ENCODE measurements around the gene ERBIN.

ERBIN gene

GRCh38 chr5:65902104-65902503, 24.3 kb upstream of the ERBIN start:
- Histone ChIP-seq H3K18ac (ENCODE audit: low read length) (no peak overlapping the region), H3K36me3 (ENCODE audit: control insufficient read depth in 1 of 2, insufficient read depth in 2 of 2, low read length in 2 of 2) (no peaks in the 10 kb centered on the region), H3K9ac (ENCODE audit: low read length) (no peak overlapping the region), H3K79me1 (ENCODE audit: low read length) (no peaks in the 10 kb centered on the region), H2BK5ac (ENCODE audit: low read depth, low read length, poor library complexity) (no peak overlapping the region), H2AFZ (ENCODE audit: insufficient read depth, low read length, poor library complexity) (no peak overlapping the region), H2BK12ac (ENCODE audit: low read length) (no peak overlapping the region), H4K8ac (ENCODE audit: low read depth, low read length) (no peak overlapping the region), H4K91ac (ENCODE audit: low read depth, low read length) (no peak overlapping the region), H2BK120ac (ENCODE audit: insufficient read depth, low read length, poor library complexity) (no peak overlapping the region), H3K4me1 (ENCODE audit: control insufficient read depth in 1 of 2, insufficient read depth in 2 of 2, low read length in 2 of 2) (no peaks in the 10 kb centered on the region), H3K23ac (ENCODE audit: low read length) (no peak overlapping the region), H3K4me3 (ENCODE audit: low read depth, low read length) (no peak overlapping the region), H3K14ac (ENCODE audit: low read length) (no peak overlapping the region), H2AK5ac (ENCODE audit: low read length) (no peak overlapping the region), H3K79me2 (ENCODE audit: control insufficient read depth, insufficient read depth, low read length, poor library complexity) (no peaks in the 10 kb centered on the region), H4K12ac (ENCODE audit: low read depth, low read length) (no peak overlapping the region), H3K4me2 (ENCODE audit: low read length) (no peak overlapping the region), H3K27me3 (ENCODE audit: insufficient read depth, low read length) (no peaks in the 10 kb centered on the region), H3K27ac (ENCODE audit: low read depth, low read length) (no peak overlapping the region), H3K4ac (ENCODE audit: low read depth, low read length) (no peak overlapping the region), H3K9me3 (ENCODE audit: insufficient read depth, low read depth, low read length) (no peaks in the 10 kb centered on the region)
- no CpG with 5 or more reads among the region's 4 CpGs for WGBS (ENCODE audit: extremely low coverage, insufficient coverage, insufficient read length)
- no peak for DNase-seq

- no peak overlapping the region for H2BK120ac ChIP-seq (ENCODE audit: insufficient read depth, low read length, poor library complexity)
- H3K23ac ChIP-seq (ENCODE audit: low read length), result no peak overlapping the region
- no CpG with 5 or more reads among the region's 1 CpG for WGBS (ENCODE audit: extremely low coverage, insufficient coverage, insufficient read length)
- H4K8ac ChIP-seq (ENCODE audit: low read depth, low read length), result no peak overlapping the region
- no peaks in the 10 kb centered on the region for H3K36me3 ChIP-seq (ENCODE audit: control insufficient read depth in 1 of 2, insufficient read depth in 2 of 2, low read length in 2 of 2)
- no peaks in the 10 kb centered on the region for H3K4me1 ChIP-seq (ENCODE audit: control insufficient read depth in 1 of 2, insufficient read depth in 2 of 2, low read length in 2 of 2)
- no peak overlapping the region for H2BK12ac ChIP-seq (ENCODE audit: low read length)
- no peak overlapping the region for H2BK5ac ChIP-seq (ENCODE audit: low read depth, low read length, poor library complexity)
- no peak overlapping the region for H2AK5ac ChIP-seq (ENCODE audit: low read length)
- DNase-seq, result no peak
- no peaks in the 10 kb centered on the region for H3K79me2 ChIP-seq (ENCODE audit: control insufficient read depth, insufficient read depth, low read length, poor library complexity)
- H3K9me3 ChIP-seq (ENCODE audit: insufficient read depth, low read depth, low read length), result no peaks in the 10 kb centered on the region
- no peak overlapping the region for H4K91ac ChIP-seq (ENCODE audit: low read depth, low read length)
- H3K9ac ChIP-seq (ENCODE audit: low read length), result no peak overlapping the region
- no peak overlapping the region for H2AFZ ChIP-seq (ENCODE audit: insufficient read depth, low read length, poor library complexity)
- no peak overlapping the region for H3K14ac ChIP-seq (ENCODE audit: low read length)
- no peak overlapping the region for H3K4me3 ChIP-seq (ENCODE audit: low read depth, low read length)
- H3K27me3 ChIP-seq (ENCODE audit: insufficient read depth, low read length), result no peaks in the 10 kb centered on the region
- no peaks in the 10 kb centered on the region for H3K79me1 ChIP-seq (ENCODE audit: low read length)
- H3K4me2 ChIP-seq (ENCODE audit: low read length), result no peak overlapping the region
- no peak overlapping the region for H4K12ac ChIP-seq (ENCODE audit: low read depth, low read length)
- H3K18ac ChIP-seq (ENCODE audit: low read length), result no peak overlapping the region
- no peak overlapping the region for H3K27ac ChIP-seq (ENCODE audit: low read depth, low read length)
- no peak overlapping the region for H3K4ac ChIP-seq (ENCODE audit: low read depth, low read length)
Observed at GRCh38 chr5:65903581-65903980, 22.8 kb upstream of the ERBIN start.

GRCh38 chr5:65906256-65906655, 20.1 kb upstream of the ERBIN start:
- H3K18ac ChIP-seq (ENCODE audit: low read length), result no peak overlapping the region
- no peak overlapping the region for H2BK120ac ChIP-seq (ENCODE audit: insufficient read depth, low read length, poor library complexity)
- no peak overlapping the region for H4K12ac ChIP-seq (ENCODE audit: low read depth, low read length)
- H2AK5ac ChIP-seq (ENCODE audit: low read length), result no peak overlapping the region
- no peak overlapping the region for H2BK12ac ChIP-seq (ENCODE audit: low read length)
- no peak overlapping the region for H3K4ac ChIP-seq (ENCODE audit: low read depth, low read length)
- no peaks in the 10 kb centered on the region for H3K4me1 ChIP-seq (ENCODE audit: control insufficient read depth in 1 of 2, insufficient read depth in 2 of 2, low read length in 2 of 2)
- H3K23ac ChIP-seq (ENCODE audit: low read length), result no peak overlapping the region
- no peak overlapping the region for H4K8ac ChIP-seq (ENCODE audit: low read depth, low read length)
- no peak overlapping the region for H3K27ac ChIP-seq (ENCODE audit: low read depth, low read length)
- H4K91ac ChIP-seq (ENCODE audit: low read depth, low read length), result no peak overlapping the region
- H2AFZ ChIP-seq (ENCODE audit: insufficient read depth, low read length, poor library complexity), result no peak overlapping the region
- H3K36me3 ChIP-seq (ENCODE audit: control insufficient read depth in 1 of 2, insufficient read depth in 2 of 2, low read length in 2 of 2), result no peaks in the 10 kb centered on the region
- no peak overlapping the region for H2BK5ac ChIP-seq (ENCODE audit: low read depth, low read length, poor library complexity)
- no peak overlapping the region for H3K4me3 ChIP-seq (ENCODE audit: low read depth, low read length)
- H3K4me2 ChIP-seq (ENCODE audit: low read length), result no peak overlapping the region
- no peaks in the 10 kb centered on the region for H3K79me1 ChIP-seq (ENCODE audit: low read length)
- DNase-seq, result no peak
- no peaks in the 10 kb centered on the region for H3K9me3 ChIP-seq (ENCODE audit: insufficient read depth, low read depth, low read length)
- no peaks in the 10 kb centered on the region for H3K27me3 ChIP-seq (ENCODE audit: insufficient read depth, low read length)
- no peak overlapping the region for H3K14ac ChIP-seq (ENCODE audit: low read length)
- no peaks in the 10 kb centered on the region for H3K79me2 ChIP-seq (ENCODE audit: control insufficient read depth, insufficient read depth, low read length, poor library complexity)
- H3K9ac ChIP-seq (ENCODE audit: low read length), result no peak overlapping the region

GRCh38 chr5:65907135-65907534, 19.2 kb upstream of the ERBIN start:
- Histone ChIP-seq H3K23ac (ENCODE audit: low read length) (no peak overlapping the region), H2BK5ac (ENCODE audit: low read depth, low read length, poor library complexity) (no peak overlapping the region), H3K18ac (ENCODE audit: low read length) (no peak overlapping the region), H3K14ac (ENCODE audit: low read length) (no peak overlapping the region), H3K4ac (ENCODE audit: low read depth, low read length) (no peak overlapping the region), H3K9me3 (ENCODE audit: insufficient read depth, low read depth, low read length) (no peaks in the 10 kb centered on the region), H4K91ac (ENCODE audit: low read depth, low read length) (no peak overlapping the region), H3K4me2 (ENCODE audit: low read length) (no peak overlapping the region), H3K36me3 (ENCODE audit: control insufficient read depth in 1 of 2, insufficient read depth in 2 of 2, low read length in 2 of 2) (no peaks in the 10 kb centered on the region), H3K27ac (ENCODE audit: low read depth, low read length) (no peak overlapping the region), H2AK5ac (ENCODE audit: low read length) (no peak overlapping the region), H3K79me2 (ENCODE audit: control insufficient read depth, insufficient read depth, low read length, poor library complexity) (no peaks in the 10 kb centered on the region), H2AFZ (ENCODE audit: insufficient read depth, low read length, poor library complexity) (no peak overlapping the region), H3K4me3 (ENCODE audit: low read depth, low read length) (no peak overlapping the region), H3K27me3 (ENCODE audit: insufficient read depth, low read length) (no peaks in the 10 kb centered on the region), H3K4me1 (ENCODE audit: control insufficient read depth in 1 of 2, insufficient read depth in 2 of 2, low read length in 2 of 2) (no peaks in the 10 kb centered on the region), H4K12ac (ENCODE audit: low read depth, low read length) (no peak overlapping the region), H4K8ac (ENCODE audit: low read depth, low read length) (no peak overlapping the region), H3K9ac (ENCODE audit: low read length) (no peak overlapping the region), H3K79me1 (ENCODE audit: low read length) (no peaks in the 10 kb centered on the region), H2BK120ac (ENCODE audit: insufficient read depth, low read length, poor library complexity) (no peak overlapping the region), H2BK12ac (ENCODE audit: low read length) (no peak overlapping the region)
- WGBS (ENCODE audit: extremely low coverage, insufficient coverage, insufficient read length), result no CpG with 5 or more reads among the region's 2 CpGs
- no peak for DNase-seq

GRCh38 chr5:65910711-65911110, 15.7 kb upstream of the ERBIN start:
- Histone ChIP-seq H3K23ac (ENCODE audit: low read length) (no peak overlapping the region), H2AK5ac (ENCODE audit: low read length) (no peak overlapping the region), H3K18ac (ENCODE audit: low read length) (no peak overlapping the region), H3K27me3 (ENCODE audit: insufficient read depth, low read length) (no peaks in the 10 kb centered on the region), H2AFZ (ENCODE audit: insufficient read depth, low read length, poor library complexity) (no peak overlapping the region), H2BK120ac (ENCODE audit: insufficient read depth, low read length, poor library complexity) (no peak overlapping the region), H3K79me1 (ENCODE audit: low read length) (no peaks in the 10 kb centered on the region), H3K14ac (ENCODE audit: low read length) (no peak overlapping the region), H3K4me1 (ENCODE audit: control insufficient read depth in 1 of 2, insufficient read depth in 2 of 2, low read length in 2 of 2) (no peaks in the 10 kb centered on the region), H4K8ac (ENCODE audit: low read depth, low read length) (no peak overlapping the region), H3K27ac (ENCODE audit: low read depth, low read length) (no peak overlapping the region), H3K9me3 (ENCODE audit: insufficient read depth, low read depth, low read length) (no peaks in the 10 kb centered on the region), H3K4ac (ENCODE audit: low read depth, low read length) (no peak overlapping the region), H4K12ac (ENCODE audit: low read depth, low read length) (no peak overlapping the region), H4K91ac (ENCODE audit: low read depth, low read length) (no peak overlapping the region), H3K4me3 (ENCODE audit: low read depth, low read length) (no peak overlapping the region), H3K79me2 (ENCODE audit: control insufficient read depth, insufficient read depth, low read length, poor library complexity) (no peaks in the 10 kb centered on the region), H3K9ac (ENCODE audit: low read length) (no peak overlapping the region), H2BK5ac (ENCODE audit: low read depth, low read length, poor library complexity) (no peak overlapping the region), H3K36me3 (ENCODE audit: control insufficient read depth in 1 of 2, insufficient read depth in 2 of 2, low read length in 2 of 2) (no peaks in the 10 kb centered on the region), H3K4me2 (ENCODE audit: low read length) (no peak overlapping the region), H2BK12ac (ENCODE audit: low read length) (no peak overlapping the region)
- DNase-seq, result no peak
- no CpG with 5 or more reads among the region's 3 CpGs for WGBS (ENCODE audit: extremely low coverage, insufficient coverage, insufficient read length)
